Left ventricle myocardium inferior (tissue), 1 donor: ENCODE results near the gene KIF24. TPM values are rescaled to one million over a fixed set of nuclear protein-coding genes. Genes with fewer than 3 reads are reported as not detected.

ENCODE experiments used
- DNase-seq: peaks from one replicate; pipeline ENCODE4 v3.0.0-alpha.2; 2020
- H3K27ac ChIP-seq: fragments of 200-600 bp; replicated peaks from 2 replicates; pipeline ENCODE4 v1.8.0; 2021
- H3K27me3 ChIP-seq: fragments of 200-600 bp; 2 replicates; pipeline ENCODE4 v1.8.0; 2021; ENCODE audit warnings: low read depth
- H3K36me3 ChIP-seq: fragments of 200-600 bp; 2 replicates; pipeline ENCODE4 v1.8.0; 2021
- H3K4me1 ChIP-seq: fragments of 200-600 bp; 2 replicates; pipeline ENCODE4 v1.8.0; 2021
- H3K4me3 ChIP-seq: fragments of 200-600 bp; 2 replicates; pipeline ENCODE4 v1.8.0; 2021; ENCODE audit warnings: mild to moderate bottlenecking, moderate library complexity
- H3K9me3 ChIP-seq: fragments of 200-600 bp; replicated peaks from 2 replicates; pipeline ENCODE4 v1.8.0; 2021
- intact Hi-C: fragments of 100-400 bp; cut with micrococcal nuclease; formaldehyde crosslinking; loops from one replicate; pipeline ENCODE4 v1.11.0; 2022
- total RNA-seq: library from RNA; stranded (reverse); fragmentation: NEBNext Ultra II Directional; extraction: Animal tissue kit (Norgen Biotek cat#: 25700); gene quantifications from one replicate; pipeline ENCODE4 v1.2.1, GENCODE V29; 2021
- TF ChIP-seq, protein P1 (sequence below): fragments of 200-600 bp; IDR thresholded peaks from 2 replicates; pipeline ENCODE4 v1.8.0; 2021; ENCODE audit warnings: antibody characterized with exemption, mild to moderate bottlenecking, borderline replicate concordance
- donor health status: DM: no; HTN: yes; CAD: no; lungs with severe emphysema.

Gene KIF24
- total RNA-seq, 1 donor from 2014 or later = 0.63 TPM

DNA sequence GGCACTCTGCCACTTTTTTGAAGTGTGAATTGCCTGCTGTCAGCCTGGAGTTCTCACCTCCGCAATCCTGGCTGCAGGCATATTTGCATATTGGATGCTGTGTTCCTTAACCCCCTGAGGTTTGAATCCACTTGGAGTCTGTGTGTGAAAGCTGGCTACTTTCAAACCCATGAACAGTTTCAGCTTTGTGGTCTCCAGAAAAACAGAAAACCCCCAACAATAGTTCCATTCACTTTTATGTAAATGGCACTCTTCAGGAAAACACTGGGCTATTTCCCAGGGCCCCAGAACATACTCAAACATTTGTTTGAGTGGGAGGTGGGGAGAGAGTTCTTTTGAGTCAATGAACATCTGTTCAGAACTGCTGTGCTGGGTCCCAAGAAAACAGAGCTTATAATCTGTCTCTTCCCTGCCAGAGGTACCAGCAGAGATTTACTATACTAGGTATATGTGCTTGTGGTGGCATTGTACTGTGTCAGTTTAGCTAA is 5.3 kb upstream of the KIF24 start:
- peaks cover 12% of the 10 kb centered on the region for H3K36me3 ChIP-seq
- no peak overlapping the region for H3K4me3 ChIP-seq
- intact Hi-C loops = no loop called here
- H3K27ac ChIP-seq = peak overlapping the region; percentile 27
- no peaks in the 10 kb centered on the region for H3K27me3 ChIP-seq
- peaks cover 48% of the 10 kb centered on the region for H3K4me1 ChIP-seq
- TF ChIP-seq, protein P1, sequence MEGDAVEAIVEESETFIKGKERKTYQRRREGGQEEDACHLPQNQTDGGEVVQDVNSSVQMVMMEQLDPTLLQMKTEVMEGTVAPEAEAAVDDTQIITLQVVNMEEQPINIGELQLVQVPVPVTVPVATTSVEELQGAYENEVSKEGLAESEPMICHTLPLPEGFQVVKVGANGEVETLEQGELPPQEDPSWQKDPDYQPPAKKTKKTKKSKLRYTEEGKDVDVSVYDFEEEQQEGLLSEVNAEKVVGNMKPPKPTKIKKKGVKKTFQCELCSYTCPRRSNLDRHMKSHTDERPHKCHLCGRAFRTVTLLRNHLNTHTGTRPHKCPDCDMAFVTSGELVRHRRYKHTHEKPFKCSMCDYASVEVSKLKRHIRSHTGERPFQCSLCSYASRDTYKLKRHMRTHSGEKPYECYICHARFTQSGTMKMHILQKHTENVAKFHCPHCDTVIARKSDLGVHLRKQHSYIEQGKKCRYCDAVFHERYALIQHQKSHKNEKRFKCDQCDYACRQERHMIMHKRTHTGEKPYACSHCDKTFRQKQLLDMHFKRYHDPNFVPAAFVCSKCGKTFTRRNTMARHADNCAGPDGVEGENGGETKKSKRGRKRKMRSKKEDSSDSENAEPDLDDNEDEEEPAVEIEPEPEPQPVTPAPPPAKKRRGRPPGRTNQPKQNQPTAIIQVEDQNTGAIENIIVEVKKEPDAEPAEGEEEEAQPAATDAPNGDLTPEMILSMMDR = no peak
- no peak for DNase-seq
- H3K9me3 ChIP-seq = no peaks in the 10 kb centered on the region

DNA sequence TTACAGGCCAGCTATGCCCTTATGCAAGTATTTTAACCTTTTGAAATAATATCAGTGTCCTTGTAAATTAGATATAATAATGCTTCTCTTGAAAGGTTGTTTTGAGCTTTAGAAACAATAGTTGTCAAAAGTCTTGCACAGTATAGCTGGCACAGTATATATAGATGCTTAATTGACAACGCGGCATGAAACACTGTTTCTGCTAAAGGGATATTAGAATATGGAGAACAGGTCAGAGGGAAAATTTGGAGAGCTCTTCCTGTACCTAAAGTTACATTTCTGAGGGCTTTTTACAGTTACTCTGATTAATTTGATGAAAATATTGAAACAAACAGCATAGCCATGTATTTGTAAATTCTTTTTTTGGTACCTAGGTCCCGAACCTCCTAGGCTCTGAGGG is 4.8 kb upstream of the KIF24 start:
- peaks cover 46% of the 10 kb centered on the region for H3K4me1 ChIP-seq
- no peaks in the 10 kb centered on the region for H3K9me3 ChIP-seq
- no peaks in the 10 kb centered on the region for H3K27me3 ChIP-seq
- intact Hi-C loops = loop anchor here (2.0 kb wide), 1 partner anchor 45 kb away; no protein-coding TSS in a partner anchor
- DNase-seq = no peak
- H3K36me3 ChIP-seq = peaks cover 7% of the 10 kb centered on the region
- TF ChIP-seq, protein P1 = no peak
- no peak overlapping the region for H3K4me3 ChIP-seq
- peak overlapping the region; percentile 27 for H3K27ac ChIP-seq

GRCh38 chr9:34332076-34332964 is 3.3 kb upstream of the KIF24 start:
- TF ChIP-seq, protein P1 = peak; percentile 73
- no peak for DNase-seq
- no peak overlapping the region for H3K4me3 ChIP-seq
- intact Hi-C loops = loop anchor here (2.0 kb wide), 1 partner anchor 46 kb away; no protein-coding TSS in a partner anchor
- no peaks in the 10 kb centered on the region for H3K9me3 ChIP-seq
- H3K36me3 ChIP-seq = no peaks in the 10 kb centered on the region
- H3K27ac ChIP-seq = peak overlapping the region; percentile 27
- H3K27me3 ChIP-seq = no peaks in the 10 kb centered on the region
- peaks cover 48% of the 10 kb centered on the region for H3K4me1 ChIP-seq

DNA sequence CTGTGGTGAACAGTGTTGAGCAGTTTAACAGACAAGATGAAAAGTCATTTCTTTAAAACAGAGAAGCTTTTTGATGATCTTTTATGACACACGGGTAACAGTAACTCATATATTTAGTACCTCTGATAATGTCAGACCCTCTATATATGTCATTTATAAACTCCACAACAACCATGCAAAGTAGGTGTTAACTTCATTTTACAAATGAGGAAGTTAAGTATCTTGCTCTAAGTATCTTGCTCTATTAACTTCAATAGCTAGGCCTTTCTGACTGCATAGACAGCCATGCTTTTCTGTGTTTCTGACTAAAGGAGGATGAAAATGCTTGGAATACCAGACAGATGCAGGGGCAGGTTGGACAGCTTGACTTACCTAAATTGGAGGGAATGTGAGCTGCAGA is 2.1 kb upstream of the KIF24 start:
- intact Hi-C loops = no loop called here
- H3K9me3 ChIP-seq = no peaks in the 10 kb centered on the region
- H3K27ac ChIP-seq = no peak overlapping the region
- H3K36me3 ChIP-seq = no peaks in the 10 kb centered on the region
- H3K4me1 ChIP-seq = peaks cover 48% of the 10 kb centered on the region
- no peaks in the 10 kb centered on the region for H3K27me3 ChIP-seq
- no peak for DNase-seq
- TF ChIP-seq, protein P1 = no peak
- no peak overlapping the region for H3K4me3 ChIP-seq

GRCh38 chr9:34328500-34328986 is 525 bp downstream of the KIF24 start:
- peaks cover 28% of the 10 kb centered on the region for H3K4me1 ChIP-seq
- H3K4me3 ChIP-seq = peak overlapping the region; percentile 94
- no peaks in the 10 kb centered on the region for H3K27me3 ChIP-seq
- peak overlapping the region; percentile 53 for H3K27ac ChIP-seq
- DNase-seq = no peak
- intact Hi-C loops = no loop called here
- no peaks in the 10 kb centered on the region for H3K36me3 ChIP-seq
- H3K9me3 ChIP-seq = no peaks in the 10 kb centered on the region
- TF ChIP-seq, protein P1 = no peak
